Measurements from ENCODE around the gene RAD18.

The RAD18 gene

DNA sequence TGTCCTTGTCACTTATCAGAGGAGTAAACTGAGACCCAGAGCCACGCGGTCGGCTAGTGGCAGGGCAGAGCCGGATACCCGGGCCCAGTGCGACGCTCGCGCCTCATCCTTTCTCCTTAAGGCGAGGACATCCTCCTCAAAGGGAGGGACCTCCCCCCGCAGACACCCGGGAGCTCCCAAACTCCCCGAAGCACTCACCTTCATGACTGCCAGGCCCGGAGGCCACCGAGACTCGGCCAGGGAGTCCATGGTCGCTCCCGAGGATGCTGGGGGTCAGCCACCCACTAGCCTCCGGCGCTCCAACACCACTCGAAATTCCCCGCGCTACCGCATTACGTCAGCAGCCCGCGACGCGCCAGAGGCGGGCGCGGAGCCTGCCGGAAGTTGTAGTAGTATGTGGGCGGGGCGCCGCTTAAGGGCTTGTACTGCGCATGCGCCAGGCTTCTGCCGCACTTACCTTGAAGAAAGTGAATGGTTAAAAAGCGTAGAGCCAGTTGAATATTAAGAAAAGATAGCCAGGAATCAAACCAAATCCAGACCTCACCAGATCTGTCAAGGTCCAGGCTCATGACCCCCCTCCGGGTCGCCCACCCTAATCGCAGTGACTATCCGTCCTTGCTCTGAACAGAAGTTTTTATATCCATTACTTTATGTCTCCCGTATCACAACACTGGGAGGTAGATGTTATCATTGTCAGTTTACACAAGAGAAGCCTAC is at the start of gene RAD18:
Gene RAD18 (minus strand): TSS at position 336 of the 717 bp plus-strand sequence. CDS start 87 bp downstream, at position 249.
- TF ChIP-seq GATA3 (IDR thresholded peaks at IDR 0.05; ENCODE audit: low read depth, low read length) (no peak), GATA2 (IDR thresholded peaks at IDR 0.05; ENCODE audit: low read depth, low read length) (peak; percentile 44; the same call in 1 of the 2 replicates)

DNA sequence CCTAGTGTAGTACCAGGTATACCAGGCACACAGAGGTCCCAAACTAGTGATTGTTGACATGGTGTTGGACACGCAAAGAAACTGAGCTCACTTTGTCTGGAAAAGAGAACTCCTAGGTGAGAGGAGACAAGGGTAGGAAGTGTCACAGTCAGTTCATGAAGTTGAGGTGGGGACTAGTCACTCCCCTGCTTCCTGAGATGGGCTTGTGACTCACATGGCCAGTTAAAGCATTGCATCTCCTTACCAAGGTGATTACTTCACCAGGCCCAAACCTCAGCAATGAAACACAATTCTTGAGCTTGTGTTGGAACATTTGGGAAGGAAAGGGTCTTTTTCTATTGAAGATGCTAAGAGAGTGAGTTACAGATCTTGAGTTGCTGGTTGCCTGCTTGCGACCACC is 49.2 kb upstream of the RAD18 start:
- TF ChIP-seq GATA2 (IDR thresholded peaks at IDR 0.05; ENCODE audit: low read depth, low read length) (no peak), GATA3 (IDR thresholded peaks at IDR 0.05; ENCODE audit: low read depth, low read length) (no peak)

DNA sequence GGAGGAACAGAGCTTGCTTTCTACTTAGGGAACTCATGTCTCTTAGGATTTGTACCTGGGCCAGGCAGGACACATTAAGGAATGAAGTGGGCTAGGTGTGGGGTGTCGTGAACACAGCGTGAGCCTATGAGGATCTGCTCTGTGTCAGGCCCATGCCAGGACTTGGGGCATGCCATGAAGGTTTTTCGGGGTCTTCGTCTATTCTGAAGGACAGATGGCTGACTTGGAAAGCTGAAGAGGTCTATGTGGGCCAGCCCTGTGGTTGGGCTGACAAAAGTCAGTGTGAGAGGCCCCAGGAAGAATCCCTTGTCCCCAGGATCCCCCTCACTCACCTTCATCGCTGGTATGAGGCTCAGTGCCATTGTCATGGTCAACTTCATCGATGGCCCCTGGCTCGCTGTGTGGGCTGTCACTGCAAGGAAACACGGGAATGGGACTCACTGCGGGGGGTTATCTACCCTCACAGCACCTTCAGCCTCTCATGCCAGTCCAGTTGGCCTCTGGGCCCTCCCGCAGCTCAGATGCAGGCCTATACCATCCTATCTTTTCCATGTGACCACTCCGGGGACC is 46.8 kb upstream of the RAD18 start:
- TF ChIP-seq GATA3 (IDR thresholded peaks at IDR 0.05; ENCODE audit: low read depth, low read length), result no peak
- no peak for TF ChIP-seq GATA2 (IDR thresholded peaks at IDR 0.05; ENCODE audit: low read depth, low read length)

- TF ChIP-seq GATA3 (IDR thresholded peaks at IDR 0.05; ENCODE audit: low read depth, low read length) (no peak), GATA2 (IDR thresholded peaks at IDR 0.05; ENCODE audit: low read depth, low read length) (no peak)
These were observed 45.4 kb upstream of the RAD18 start for GRCh38 chr3:9008550-9009255.

- TF ChIP-seq GATA2 (IDR thresholded peaks at IDR 0.05; ENCODE audit: low read depth, low read length) (no peak), GATA3 (IDR thresholded peaks at IDR 0.05; ENCODE audit: low read depth, low read length) (no peak)
These were observed 44.7 kb upstream of the RAD18 start for GRCh38 chr3:9007928-9008327.

DNA sequence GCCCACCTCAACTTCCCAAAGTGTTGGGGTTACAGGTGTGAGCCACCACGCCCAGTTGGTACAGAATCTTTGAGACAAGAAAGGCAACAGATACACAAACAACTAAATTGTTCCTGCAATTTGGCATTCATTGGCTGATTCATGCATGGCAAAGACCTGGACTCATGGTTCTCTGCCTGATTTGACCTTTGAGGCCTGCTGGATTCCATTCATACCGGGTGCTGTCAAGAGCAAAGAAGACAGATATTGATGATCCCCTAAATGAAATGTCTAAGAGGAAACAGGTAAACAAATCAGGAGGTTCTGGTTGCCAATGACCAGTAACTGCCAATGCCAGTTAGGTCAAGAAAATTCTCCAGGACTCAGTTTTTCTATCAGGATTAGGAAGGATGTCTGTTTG is 43.9 kb upstream of the RAD18 start:
- TF ChIP-seq GATA3 (IDR thresholded peaks at IDR 0.05; ENCODE audit: low read depth, low read length) (no peak), GATA2 (IDR thresholded peaks at IDR 0.05; ENCODE audit: low read depth, low read length) (no peak)

DNA sequence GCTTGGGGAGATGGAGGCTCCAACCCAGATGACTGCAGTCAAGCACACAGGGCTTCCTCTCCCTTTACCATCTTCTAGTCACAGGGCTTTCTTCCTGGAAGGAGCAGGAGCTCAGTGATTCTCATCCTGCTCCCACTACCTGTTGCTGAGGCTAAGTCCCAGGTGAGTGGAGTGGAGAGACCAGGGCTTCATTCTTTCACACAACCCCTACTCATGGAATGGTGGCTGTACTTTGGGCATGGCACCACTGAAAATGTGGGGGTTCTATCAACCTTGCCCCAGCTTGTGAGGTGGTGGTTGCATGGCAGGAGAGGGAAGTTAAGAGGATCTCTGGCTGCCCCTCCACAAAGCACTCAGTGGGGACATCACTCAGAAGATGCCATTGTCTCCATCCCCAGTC is 36.8 kb upstream of the RAD18 start:
- TF ChIP-seq GATA2 (IDR thresholded peaks at IDR 0.05; ENCODE audit: low read depth, low read length) (no peak), GATA3 (IDR thresholded peaks at IDR 0.05; ENCODE audit: low read depth, low read length) (no peak)

DNA sequence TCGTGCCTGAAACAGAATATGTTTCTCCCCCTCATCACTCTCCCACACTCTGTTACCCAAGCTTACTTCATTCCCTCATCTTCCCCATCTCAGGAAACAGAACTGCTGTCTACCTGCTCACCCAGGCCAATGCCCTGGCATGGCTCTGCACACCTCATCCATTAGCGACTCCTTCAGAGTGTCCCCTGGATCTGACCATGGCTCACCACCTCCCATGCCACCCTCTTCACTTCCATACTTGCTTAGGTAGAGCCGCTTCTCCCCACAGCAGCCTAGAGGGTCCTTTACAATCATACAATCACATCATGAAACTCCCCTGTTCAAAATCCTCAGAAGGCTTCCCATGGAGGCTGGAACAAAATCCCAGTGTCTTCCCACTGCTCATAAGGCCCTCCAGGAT is 33.9 kb upstream of the RAD18 start:
- no peak for TF ChIP-seq GATA3 (IDR thresholded peaks at IDR 0.05; ENCODE audit: low read depth, low read length)
- TF ChIP-seq GATA2 (IDR thresholded peaks at IDR 0.05; ENCODE audit: low read depth, low read length), result no peak

- TF ChIP-seq GATA3 (IDR thresholded peaks at IDR 0.05; ENCODE audit: low read depth, low read length), result no peak
- TF ChIP-seq GATA2 (IDR thresholded peaks at IDR 0.05; ENCODE audit: low read depth, low read length), result no peak
These were observed 33.4 kb upstream of the RAD18 start for GRCh38 chr3:8996681-8997121.

DNA sequence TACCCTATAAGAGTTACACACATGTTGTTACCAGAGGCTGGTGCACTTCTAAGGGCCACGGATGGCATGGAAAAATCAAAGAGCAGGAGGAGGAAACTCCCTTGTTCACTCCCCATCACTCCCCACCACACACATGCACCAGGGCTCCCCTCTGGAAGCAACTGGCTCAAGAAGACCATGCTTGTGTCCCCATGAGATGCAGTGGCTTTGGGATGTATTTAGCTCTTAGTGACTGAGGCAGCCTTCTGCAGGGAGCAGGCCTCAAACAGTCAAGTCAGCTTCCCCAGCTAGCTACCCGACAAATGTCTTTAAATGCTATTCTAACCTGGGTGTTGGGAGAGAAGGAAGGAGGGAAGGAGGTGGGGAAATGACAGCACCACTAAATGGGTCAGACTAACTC is 32.9 kb upstream of the RAD18 start:
- TF ChIP-seq GATA3 (IDR thresholded peaks at IDR 0.05; ENCODE audit: low read depth, low read length) (no peak), GATA2 (IDR thresholded peaks at IDR 0.05; ENCODE audit: low read depth, low read length) (no peak)

- no peak for TF ChIP-seq GATA2 (IDR thresholded peaks at IDR 0.05; ENCODE audit: low read depth, low read length)
- TF ChIP-seq GATA3 (IDR thresholded peaks at IDR 0.05; ENCODE audit: low read depth, low read length), result no peak
These were observed 31.0 kb upstream of the RAD18 start for GRCh38 chr3:8994226-8994625.

GRCh38 chr3:8993331-8993730 is 30.1 kb upstream of the RAD18 start:
- TF ChIP-seq GATA3 (IDR thresholded peaks at IDR 0.05; ENCODE audit: low read depth, low read length) (no peak), GATA2 (IDR thresholded peaks at IDR 0.05; ENCODE audit: low read depth, low read length) (no peak)

DNA sequence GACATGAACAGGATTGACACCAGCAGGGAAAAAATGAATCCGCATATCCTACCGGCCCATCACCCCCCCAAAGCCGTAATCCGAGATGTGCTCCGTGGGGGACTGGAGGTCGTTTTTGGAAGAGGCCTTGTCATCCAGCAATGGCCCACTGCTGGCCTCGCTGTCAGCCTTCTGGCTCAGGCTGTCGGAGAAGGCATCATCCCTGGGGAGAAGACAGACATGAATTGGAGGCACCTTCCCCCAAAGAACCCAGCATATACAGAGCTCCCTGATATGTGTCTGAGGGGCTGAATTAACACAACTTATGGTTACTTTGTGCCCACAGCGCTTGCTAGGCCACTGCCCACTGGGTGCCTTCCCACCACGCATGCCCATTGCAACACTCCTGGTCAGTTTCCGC is 29.6 kb upstream of the RAD18 start:
- no peak for TF ChIP-seq GATA3 (IDR thresholded peaks at IDR 0.05; ENCODE audit: low read depth, low read length)

- TF ChIP-seq GATA3 (IDR thresholded peaks at IDR 0.05; ENCODE audit: low read depth, low read length), result no peak
- no peak for TF ChIP-seq GATA2 (IDR thresholded peaks at IDR 0.05; ENCODE audit: low read depth, low read length)
These were observed 28.9 kb upstream of the RAD18 start for GRCh38 chr3:8992199-8992598.

All from SH-SY5Y (cell line).